Right renal pelvis (tissue), 4 donors: ENCODE measurements around the gene KLHL36. TPM values are rescaled to one million over a fixed set of nuclear protein-coding genes. Genes with fewer than 3 reads are reported as not detected.
"Not testable (repeated sequence)": the region's sequence is repeated elsewhere in the genome, so short reads cannot be mapped to it uniquely, and the experiment has no call there.

Experiments used
- DNase-seq, 4 donors: peaks; one replicate each; pipeline ENCODE4 v3.0.0-alpha.2; 2013; ENCODE audit warnings: low read depth in 4 of 4, low spot score in 3 of 4, missing footprints in 1 of 4
- polyA plus RNA-seq, 4 donors: library from polyadenylated mRNA; unstranded; fragments of 120-200 nt; gene quantifications; one replicate each; pipeline ENCODE4 v1.2.1, GENCODE V29; 2013; ENCODE audit not compliant: insufficient read length in 4 of 4

KLHL36 gene
- polyA plus RNA-seq, 4 donors, result 24.3 to 27.2 (median 26.4) TPM

DNA sequence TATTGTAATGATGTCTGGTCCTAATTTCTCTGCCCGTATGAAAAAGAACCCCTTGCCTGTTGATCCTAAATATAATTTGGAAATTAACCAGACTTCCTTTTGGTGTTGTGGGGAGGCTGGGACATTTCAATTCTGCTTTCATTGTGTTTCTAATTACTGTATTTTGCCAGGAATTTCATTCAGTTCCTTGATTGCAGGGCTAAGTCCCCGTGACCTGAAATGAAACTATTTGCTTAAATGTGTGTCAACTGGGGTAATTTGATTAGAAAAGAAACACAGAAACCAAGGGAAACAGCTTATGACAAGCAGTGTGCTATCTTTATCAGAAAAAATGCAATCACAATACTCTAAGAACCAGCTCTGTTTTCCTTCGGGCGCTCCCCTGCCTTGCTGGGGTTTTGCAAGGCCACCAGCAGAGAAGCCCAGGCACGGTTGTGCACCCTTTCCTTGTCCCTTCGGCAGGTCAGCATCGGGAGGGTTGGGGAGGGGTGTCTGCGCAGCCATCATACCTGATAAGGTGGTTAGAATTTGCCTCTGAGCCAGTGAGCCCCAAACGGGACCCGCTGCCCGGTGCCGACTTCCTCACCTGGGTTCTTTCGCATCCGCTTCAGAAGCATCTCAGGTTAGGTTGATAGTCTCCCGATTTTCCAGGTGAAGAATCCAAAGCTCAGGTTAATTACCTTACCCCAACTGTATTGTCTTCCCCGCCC is 19.4 kb downstream of the KLHL36 start:
- no peak for DNase-seq

DNA sequence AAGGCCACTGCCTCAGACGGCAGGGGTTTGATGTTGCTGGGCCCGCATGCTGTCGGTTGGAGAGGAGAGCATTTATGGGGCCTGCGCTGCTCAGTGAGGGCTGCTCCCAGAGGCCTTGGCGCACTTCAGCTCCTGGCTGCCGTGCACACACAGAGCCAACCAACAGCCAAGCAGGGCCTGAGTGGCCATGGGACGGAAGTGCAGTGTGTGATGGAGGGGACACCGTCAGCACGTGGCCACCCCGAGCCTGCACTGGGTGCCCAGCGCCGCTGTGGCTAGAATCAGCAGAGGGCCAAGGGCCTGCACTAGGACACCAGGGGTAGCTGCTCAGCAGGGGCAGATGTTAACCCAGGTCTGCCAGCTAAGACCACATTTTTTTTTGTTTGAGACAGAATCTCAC is 21.8 kb downstream of the KLHL36 start:
- no peak for DNase-seq

GRCh38 chr16:84672276-84673202 is 24.2 kb downstream of the KLHL36 start:
- DNase-seq, result no peak

DNA sequence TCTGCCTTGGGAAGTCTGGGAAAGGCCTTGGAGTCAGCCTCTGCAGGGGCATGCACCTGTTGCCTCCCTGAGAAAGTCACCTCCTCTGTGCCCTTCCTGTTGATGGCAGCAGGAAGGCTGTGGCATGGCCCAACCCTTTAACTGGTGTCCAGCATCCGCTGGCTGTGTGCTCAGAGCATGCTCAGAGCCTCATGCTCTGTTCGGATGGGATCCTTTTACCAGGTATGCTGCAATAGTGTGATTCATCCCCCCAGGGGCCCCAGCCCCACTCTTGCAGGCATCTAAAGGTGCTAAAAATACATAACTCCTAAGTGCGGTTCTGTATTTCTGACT is 24.9 kb downstream of the KLHL36 start:
- DNase-seq, result no peak

GRCh38 chr16:84673561-84673960 is 25.2 kb downstream of the KLHL36 start:
- no peak for DNase-seq

GRCh38 chr16:84675423-84675822 is 27.1 kb downstream of the KLHL36 start:
- DNase-seq, result no peak

- DNase-seq, result no peak
Observed at GRCh38 chr16:84675884-84676283, 27.6 kb downstream of the KLHL36 start.

DNA sequence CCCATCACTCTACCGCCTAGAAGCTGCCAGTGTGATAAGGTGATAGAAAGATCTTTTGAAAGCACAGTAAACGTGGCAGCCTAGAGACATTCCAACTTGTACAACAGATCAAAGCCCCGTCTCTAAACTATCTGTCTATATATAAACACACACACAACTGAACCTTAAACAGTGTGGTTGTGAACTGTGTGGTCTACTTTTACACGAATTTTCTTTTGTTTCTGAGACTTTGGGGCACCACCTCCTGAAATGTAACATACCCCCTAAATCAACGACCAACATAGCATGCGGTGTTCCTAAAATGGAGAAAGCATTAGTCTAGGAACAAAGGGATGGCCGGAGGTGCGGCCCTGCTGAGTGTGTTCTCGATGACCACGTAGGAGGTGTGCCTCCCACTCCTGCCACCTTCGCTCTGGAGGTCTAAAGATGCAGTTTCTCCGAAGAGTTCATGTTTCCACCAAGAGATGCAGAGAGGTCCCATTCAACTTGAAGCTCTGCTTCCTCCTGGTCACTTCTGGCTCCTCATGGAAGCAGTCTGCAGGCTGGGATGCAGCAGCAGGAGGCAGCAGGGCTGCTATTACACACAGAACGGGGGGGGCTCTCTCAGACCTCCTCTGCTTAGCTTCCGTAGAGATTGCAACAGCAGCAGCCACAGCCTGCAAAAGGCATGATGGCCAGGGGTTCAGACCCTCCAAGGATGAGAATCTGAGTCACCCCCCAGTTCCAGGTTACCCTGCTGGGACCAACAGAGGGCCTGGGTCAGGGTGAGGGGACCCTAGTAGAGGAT is 28.9 kb downstream of the KLHL36 start:
- no peak for DNase-seq

GRCh38 chr16:84677849-84678248 is 29.5 kb downstream of the KLHL36 start:
- DNase-seq, result no peak

- DNase-seq, result no peak
Observed at GRCh38 chr16:84678541-84678940, 30.2 kb downstream of the KLHL36 start.

DNA sequence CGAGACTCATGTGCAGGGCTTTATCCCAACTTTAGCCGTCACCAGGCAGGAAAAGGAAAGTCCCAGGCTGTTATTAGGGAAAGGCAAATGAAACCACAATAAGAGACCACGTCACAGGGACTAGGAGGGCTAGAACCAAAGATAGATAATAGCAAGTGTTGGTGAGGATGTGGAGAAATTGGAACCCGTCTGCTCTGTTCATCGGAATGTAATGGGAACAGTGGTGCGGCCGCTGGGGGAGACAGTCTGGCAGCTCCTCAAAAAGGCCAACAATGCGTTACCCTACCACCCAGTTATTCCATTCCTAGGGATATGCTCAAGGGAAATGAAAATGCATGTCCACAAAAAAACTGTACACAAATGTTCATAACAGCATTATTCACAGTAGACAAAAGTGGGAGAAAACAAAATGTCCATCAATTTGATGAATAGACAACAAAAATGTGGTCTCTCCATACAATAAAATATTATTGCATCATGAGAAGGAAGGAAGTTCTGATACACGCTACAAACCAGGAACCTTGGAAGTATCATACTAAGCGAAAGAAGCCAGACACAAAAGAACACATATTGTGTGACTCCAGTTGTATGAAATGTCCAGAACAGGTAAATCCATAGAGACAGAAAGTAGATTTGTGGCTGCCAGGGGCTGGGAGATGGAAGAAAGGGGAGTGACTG is 32.0 kb downstream of the KLHL36 start:
- DNase-seq, result no peak

GRCh38 chr16:84680843-84681629 is 32.7 kb downstream of the KLHL36 start:
- no peak for DNase-seq

GRCh38 chr16:84683691-84684591 is 35.6 kb downstream of the KLHL36 start:
- DNase-seq, result no peak

DNA sequence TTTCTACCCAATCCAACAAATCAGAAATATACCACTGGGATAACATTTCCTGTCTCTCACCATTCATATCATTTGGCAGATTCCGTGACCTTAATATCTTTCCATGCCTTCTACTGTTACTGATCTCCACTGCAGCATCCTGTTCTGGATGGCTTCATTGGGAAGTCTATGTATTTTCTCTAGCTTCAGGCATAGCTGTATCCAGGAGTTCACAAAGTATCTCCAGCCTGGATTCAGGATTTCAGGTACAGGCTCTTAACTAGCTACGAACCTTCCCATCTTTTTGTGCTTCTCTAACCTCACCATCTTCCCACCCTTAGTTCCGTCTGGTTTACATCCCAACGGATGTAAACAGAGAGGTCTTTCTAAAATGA is 36.3 kb downstream of the KLHL36 start:
- no peak for DNase-seq

DNA sequence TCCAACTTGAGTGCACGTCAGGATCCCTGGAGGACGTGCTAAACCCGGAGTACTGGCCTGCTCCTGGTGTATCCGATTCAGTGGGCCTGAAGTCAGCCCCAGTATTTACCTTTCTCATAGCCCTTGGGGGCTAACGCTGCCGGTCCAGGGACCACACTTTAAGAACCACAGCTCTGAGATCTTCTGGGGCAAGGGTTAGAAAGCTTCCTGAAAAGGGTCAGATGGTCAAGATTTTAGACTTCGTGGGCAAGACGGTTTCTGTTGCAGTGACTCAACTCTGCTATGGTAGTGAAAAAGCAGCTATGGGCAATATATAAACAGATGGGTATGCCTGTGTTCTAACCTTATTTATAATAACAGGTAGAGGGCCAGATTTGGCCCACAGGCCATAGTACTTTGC is 36.9 kb downstream of the KLHL36 start:
- DNase-seq, result no peak

DNA sequence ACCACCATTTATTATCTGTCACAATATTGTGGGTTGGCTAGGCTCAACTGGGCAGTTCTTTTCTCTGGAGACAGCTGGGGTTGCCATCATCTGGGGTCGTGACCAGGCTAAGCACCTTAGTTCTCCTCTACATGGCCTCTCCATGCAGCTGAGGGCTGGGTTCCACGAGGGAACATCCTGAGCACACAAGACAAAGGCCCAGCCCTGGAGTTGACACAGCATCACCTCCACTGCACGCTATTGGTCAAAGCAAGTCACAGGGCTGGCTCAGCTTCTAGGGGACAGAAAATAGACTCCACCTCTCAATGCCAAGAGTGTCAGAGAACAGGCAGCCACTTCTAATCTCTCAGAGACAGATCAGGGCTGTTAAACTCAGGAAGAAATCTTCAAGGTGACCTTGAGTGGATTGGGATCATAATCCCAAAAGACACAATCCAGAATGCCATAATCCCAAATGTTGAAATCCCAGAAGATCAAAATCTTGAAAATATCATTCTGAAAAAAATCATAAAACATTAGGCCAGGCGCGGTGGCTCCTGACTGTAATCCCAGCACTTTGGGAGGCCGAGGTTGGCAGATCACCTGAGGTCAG is 38.5 kb downstream of the KLHL36 start:
- DNase-seq, result no peak

- no peak for DNase-seq
Observed at GRCh38 chr16:84687715-84688114, 39.4 kb downstream of the KLHL36 start.

- DNase-seq, result not testable (repeated sequence)
Observed at GRCh38 chr16:84688163-84688562, 39.9 kb downstream of the KLHL36 start.

GRCh38 chr16:84689111-84689510 is 40.8 kb downstream of the KLHL36 start:
- no peak for DNase-seq
